HG03378 (cell line): Measurements from ENCODE around the gene MCRS1.

ENCODE experiments used
- ATAC-seq: cut with Tn5 transposase; IDR thresholded peaks from one replicate; pipeline ENCODE4 v1.9.1; 2021; ENCODE audit warnings: mild to moderate bottlenecking, moderate library complexity; ENCODE audit not compliant: unreplicated experiment

Gene MCRS1

DNA sequence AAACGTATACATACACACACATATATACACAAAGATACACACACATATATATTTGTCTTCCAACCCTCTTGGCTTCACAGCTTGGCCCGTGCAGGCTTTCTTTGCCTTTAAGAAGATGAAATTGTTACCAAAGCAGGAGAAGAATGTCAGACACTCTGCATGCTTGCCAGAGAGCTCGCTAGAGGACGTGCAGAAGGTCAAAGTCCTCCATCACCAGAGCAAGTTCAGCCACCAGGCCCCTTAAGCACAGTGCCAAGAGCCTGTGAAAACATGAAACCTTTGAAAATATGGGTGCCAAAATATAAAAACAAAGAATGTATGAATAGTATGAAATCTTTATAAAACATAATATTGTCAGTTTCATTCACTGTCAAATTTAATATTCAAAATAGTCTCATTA is 14.9 kb upstream of the MCRS1 start:
- ATAC-seq, result no peak

DNA sequence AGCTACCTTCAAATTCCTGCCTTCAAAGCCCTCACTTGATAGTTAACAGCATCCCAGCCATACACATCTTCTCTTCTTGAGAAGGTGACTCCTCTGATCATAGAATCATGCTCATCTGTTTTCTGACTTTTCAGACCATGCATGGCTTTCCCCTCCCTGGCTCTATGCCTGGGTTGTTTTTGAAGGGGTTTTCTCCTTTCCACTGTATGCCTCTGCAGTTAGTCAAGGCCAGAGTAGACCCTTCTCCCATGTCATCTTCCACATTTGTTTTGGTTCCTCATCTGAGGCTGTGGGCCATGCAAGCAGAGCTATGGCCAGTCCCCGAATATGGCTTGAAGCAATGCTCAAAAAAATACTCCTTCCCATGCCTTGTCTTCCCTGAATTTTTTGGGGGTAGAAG is 14.3 kb upstream of the MCRS1 start:
- ATAC-seq, result no peak

DNA sequence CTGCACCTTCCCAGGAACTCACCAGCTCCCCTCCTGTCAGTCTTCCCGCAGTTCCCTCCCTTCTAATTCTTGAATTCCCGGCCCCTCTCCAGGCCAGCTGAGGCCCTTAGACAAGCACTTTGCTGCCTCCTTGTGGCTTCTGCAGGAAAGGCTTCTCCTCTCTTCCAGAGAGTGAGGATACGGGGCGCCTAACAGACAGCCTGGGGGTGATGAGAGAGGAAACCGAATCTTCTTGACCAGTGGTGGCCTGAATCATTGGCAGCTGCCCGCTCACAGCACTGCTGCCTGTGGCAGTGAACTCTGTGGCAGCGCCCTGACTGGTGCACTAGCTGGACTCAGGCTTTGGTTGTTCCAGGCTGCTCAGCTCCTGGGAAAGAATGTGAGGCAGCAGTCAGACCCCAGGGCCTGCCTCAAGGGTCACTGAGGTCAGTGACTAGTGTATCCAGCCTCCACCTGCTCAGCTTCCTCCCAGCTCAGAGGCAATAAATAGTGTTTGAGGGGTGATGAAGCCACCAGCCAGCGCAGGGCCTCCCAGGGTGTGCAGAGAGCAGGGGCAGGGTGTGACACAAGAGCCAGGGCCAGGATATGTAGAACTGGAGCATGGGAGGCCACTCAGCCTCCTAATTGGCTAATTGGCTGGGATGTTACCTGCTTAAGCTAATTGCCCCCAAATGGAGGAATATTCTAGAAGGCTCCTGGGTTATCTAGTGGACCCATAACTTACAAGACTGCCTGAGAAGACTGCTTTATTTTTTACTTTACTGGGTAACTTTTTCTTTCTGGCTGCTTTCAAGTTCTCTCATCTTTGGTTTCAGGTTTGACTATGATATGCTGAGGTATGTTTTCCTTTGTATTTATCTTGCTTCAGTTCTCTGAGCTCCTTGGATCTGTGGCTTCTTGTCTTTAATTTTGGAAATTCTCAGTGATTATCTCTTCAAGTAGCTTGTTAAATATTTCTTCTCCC is 12.9 kb upstream of the MCRS1 start:
- no peak for ATAC-seq

DNA sequence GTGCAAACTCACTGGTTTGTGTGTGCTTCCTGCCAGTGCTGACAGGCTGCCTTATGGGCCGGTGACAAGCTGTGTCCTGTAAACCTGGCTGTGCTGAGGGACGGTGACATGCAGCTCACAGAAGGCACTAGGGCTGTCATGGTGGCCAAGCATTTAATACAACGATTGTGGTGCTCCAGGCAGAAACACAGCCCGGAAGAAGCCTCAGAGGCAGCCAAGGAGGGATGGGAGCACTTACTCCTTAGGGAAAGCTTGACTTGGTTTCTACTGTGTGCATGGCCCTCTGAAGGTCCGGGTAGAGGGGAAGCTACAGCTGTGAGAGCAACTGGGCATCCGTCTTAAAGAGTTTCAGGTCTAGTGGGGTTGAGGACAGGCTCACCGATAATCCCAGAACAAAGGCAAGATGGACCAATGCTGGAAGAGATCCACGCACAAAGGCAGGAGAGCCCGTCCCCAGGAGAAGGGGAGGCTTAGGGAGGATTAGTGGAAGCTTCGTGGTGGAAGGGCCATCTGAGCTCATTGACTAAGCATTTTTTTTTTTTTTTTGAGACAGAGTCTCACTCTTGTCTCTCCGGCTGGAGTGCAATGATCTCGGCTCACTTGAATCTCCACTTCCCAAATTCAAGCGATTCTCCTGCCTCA is 10.7 kb upstream of the MCRS1 start:
- no peak for ATAC-seq

DNA sequence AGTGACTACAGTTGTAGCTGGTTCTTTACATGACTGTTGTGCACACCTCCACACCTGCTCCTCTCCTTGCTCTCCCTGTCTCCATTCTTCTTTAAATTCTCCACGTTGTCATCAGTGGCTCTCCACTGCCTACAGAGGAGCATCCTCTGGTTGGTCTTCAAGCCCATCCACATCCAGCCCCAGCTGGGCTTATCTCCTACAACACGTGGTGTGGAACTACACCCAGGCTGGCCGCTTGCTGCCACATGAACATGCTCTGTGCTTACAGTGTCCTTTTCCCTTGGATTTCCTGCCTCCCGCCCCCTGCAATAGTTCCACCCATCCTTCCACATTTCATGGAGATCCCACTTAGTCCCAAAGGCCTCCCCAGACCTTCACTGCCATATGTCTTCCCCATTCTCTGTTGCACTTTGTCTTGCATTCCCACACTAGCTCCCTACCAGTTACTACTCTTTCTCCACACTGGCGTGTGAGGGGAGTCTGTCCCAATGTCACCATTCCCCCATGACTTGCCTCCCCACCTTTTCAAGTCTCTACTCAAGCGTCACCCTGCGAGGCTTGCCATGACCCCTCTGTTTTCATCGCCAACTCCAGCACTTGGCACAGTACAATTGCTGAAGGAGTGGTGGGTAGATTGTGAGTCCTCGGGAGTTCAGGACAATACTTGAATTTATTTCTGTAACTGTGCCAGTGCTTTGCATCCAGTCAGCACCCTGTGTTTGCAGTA is 9.8 kb upstream of the MCRS1 start:
- ATAC-seq, result no peak

DNA sequence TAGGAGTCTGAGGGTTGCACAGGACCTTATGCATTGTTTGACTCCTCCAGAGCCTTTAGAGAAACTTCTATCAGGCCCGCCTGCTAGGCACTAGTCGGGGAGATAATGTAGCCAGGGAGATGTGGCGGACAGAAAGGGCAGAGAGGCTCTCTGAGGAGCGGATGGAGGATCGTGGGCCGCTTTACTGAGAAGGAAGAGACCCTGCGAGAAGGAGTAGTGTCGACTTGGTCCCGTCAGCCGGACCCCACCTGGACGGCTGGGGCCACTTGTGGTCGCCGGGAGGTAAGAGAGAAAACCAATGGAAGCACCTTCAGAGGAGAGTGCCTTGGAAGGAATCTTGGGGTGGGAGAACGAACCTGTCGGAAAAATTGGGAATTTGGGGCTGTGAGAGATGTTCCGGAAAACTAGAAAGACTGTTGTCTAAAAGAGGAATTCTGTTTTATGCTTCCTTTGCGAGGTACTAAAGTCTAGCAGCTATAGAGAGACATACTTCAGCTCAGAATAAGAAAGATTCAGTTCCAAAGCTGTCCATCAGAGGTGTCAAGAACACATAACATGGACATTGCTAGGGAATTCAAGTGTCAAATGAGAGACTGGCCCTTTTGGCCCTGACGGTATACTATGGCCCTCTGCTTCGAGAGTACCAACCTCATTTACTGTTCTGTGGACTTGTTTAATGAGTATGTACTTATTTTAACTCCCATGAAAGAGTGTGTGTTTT is 660 bp upstream of the MCRS1 start:
- peak; percentile 18 for ATAC-seq

DNA sequence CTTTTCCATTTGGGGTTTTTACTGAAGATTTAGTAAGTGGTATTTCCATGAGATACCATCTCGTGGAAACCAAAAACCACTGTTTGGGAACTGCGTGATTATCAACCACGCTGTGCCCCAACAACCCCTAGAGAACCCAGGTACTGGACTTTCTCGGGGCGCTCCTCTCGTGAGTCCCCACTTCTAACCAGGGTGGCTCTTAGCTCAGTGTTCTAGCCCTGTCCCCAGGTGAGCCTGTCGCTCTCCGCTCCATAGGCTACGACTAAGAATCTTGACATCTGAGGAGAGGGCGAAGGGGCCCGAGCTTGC is 686 bp downstream of the MCRS1 start:
- ATAC-seq, result peak; percentile 5

DNA sequence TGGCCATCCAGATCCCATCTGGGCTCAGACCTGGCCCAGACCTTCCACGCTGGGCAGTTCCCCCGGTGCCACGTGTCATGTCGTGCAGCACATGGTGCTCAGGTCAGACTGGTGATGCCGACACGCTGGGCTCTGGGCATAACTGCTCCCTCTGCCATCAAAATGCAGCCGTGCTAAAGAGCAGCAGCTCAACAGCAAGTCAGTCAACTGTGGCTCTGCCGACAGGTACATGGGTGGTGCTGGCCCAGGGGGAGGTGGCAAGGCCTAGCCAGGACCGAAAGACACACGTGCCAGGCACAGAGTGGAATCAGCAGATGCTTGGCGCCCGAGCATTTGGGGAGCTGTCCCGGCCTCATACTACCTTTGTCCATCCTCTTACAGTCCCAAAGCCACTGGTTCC is 1.6 kb downstream of the MCRS1 start:
- ATAC-seq, result no peak

DNA sequence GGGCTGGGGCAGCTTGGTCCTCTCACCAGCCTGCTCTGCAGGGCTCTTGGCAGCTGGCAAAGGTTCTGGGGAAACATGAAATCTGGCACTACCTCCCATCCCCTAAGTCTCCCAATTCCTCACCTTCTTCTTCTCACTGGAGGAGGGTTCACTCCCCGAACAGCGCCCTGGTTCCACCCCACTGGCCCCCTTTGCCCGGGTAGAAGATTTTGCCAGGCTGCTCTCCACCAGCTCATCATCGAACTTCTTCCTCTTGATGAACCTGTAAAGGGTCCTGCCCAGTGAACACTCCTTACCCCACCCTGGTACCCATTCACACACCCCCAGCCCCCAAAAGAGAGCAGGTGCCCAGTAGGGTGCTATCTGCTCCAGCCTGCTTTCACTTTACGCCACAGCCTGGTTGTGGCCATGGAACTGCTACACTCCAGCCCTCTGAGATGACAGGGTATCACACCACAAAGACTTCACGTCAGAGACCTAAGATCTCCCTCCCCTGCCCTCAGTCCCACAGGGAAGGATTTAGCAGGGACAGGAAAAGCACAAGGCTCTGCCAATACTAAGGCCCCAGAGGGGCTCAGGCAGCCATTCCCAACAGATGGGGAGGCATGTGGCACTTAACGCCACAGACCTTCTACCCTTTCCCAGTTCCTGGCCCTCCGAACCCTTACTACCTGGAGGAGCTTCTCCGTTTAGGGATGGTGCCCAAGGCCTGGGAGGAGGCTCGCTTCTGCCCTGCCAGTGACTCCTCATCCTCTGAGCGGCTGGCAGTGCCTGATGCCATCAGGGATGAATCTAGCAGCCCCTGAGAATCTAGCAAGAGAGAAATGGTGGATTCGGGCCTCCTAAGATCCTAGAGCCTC is 2.3 kb downstream of the MCRS1 start:
- ATAC-seq, result no peak

DNA sequence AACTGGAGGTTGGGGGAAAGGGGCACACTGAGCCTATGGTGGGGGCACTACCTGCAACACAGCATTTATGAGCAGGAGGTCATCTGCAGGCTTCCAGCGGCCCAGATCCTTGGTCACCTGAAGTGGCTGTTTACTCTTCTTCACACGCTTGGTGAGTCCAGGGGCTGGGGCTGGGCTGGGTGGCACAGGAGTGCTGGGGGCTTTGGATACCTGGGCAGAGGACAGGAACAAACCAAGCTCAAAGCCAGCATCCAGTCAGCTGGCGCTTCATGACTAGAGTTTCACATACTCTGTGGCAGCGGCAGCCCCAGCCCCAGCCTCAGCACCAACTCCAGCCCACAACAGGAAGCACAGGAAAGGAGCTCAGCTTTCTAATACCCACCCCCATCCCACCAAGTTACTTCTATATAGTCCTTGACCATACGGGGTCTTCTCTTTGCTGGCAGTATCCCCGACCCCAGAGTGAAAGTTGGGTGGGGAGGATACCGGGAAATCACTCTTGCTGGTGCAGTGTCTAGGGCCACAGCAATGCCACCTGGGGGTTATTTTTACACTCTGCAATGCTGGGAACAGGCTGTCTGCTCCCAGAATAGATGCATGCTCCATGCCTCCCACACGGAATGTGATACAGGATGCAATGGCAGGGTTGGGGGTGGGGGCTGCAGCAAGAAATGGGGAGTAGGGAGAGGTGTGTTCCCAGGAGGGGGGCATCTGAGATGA is 3.1 kb downstream of the MCRS1 start:
- no peak for ATAC-seq

DNA sequence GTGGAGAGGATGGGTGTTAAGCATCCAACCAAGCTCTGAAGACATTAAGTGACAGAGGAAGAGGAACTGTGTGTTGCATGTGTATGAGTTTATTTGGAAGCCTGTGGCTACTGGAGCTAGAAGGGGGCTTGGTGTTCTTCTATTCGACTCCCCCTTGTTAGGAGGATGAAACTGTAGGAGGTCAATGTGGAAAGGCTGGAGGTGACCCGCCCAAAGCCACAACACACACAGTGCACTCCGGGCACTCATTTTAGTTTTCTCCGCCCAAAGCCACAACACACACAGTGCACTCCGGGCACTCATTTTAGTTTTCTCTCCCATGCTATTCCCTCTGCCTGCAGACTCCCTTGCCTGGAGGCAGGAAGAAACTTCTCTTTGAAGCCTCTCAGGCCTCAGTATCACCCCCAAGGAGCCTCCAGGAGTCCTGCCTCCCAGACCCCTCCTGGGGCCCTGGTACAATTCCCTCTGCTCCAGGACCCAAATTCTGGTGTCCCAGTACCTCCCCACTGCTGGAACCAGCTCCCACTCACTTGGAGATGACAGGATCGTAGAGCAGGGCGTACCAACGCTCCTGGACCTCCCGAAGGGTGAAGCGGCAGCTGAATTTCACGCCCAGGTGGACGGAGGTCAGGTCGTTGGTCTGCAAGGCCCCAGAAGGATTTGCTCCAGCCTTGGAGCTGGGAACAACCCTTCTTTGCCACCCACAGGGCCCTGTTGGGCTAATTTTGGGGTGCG is 3.8 kb downstream of the MCRS1 start:
- no peak for ATAC-seq

DNA sequence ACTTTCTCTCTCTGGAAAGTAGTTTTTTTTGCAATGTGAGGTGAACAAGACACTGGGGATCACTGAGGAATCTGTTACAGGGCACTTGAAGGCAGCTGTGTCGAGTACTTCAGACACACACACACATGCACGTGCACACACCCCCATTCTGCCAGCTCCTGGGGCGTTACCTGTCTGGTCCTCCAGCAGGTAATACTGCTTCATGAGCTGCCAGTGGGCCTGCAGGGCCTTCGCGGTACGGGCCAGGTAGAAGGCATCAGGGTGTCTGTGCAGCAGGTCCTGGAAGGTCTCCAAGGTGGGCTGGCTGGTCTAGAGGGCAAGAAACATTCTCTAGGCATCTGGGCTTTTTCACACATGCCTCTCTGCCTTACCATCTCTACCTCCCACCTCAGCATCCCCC is 5.1 kb downstream of the MCRS1 start:
- no peak for ATAC-seq

DNA sequence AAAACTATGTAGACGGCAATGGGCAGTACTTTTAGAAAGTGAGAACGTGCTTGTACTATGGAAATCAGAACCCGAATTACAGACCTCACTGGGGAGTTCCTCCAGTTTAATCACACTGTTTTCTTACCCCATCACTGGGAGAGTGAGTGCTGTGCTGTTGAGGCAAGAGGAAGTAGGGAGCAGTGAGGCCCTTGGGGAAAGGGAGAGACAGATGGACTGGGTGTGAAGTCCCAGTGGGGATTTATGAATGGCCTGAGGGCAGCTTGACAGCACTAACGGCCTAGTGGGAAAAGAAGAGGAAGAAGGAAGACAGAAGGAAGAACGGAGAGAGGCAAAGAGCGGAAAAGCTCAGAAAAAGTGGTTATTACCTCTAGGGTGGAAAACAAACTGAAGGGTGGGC is 5.7 kb downstream of the MCRS1 start:
- no peak for ATAC-seq

DNA sequence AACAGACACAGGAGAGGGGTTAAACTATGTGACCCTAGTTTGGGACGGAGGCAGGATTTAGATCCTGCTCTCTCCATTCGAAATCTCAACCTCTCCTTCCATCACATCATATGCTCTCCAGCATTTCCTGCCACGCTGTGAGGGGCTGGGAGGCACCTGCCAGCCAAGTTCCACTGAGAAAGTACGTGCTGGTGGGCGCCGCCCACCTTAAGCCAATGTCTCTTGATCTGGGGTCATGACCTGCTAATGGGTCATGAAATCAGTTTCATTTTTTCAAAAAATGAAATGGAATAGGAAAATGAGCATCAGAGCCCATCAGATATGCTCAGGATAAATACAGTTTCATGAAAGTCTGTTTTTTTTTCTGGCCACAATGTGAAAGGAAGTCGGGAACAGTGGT is 7.2 kb downstream of the MCRS1 start:
- no peak for ATAC-seq

DNA sequence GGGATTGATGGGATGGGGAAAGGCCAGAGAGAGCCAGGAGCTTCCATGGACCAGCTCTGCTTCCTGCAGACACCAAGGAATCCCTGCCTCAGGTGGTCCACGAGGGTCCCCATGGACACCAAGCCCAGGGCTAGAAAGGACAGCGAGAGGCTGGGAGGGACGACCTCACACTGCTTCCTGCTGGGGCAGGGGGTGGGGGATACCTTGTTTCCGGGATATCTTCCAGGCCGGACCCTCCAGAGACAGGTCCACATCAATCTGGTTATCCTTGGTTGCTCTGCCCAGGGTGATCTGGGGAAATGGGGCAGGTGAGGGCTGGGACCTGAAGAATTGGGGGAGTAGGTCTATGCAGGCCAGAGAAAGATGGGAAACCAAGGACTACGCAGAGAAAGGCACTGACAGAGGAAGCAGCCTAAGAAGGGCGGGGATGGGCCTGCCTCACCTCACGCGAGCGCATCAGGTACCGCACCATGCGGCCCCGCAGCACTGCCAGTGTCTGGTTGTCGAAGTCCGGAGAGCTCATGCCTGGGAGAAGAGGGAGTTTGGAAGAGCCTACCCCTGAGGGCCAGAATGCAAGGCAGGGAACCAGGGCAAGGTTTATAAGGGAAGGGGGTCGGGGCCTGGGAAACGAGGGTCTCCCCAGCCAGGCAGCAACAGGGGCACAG is 8.8 kb downstream of the MCRS1 start:
- ATAC-seq, result no peak

DNA sequence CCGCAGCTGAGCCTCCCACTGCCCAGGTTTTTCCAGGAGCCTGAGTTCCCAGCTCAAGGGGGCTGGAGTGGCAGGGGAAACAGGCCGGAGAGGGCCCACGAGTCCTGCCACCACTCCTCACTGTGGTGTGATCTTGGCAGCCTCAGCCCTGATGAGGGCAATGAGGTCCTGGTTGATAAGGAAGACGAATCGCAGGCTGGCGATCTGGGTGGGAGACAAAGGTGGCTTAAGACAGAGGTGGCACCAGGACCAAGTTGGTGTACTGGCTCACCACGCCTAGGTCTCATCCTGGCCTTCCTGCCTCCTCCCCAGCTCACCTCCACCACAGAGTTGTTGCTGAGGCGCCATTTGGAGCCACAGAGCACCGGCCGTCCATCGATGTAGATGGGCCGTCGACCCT is 9.4 kb downstream of the MCRS1 start:
- no peak for ATAC-seq

DNA sequence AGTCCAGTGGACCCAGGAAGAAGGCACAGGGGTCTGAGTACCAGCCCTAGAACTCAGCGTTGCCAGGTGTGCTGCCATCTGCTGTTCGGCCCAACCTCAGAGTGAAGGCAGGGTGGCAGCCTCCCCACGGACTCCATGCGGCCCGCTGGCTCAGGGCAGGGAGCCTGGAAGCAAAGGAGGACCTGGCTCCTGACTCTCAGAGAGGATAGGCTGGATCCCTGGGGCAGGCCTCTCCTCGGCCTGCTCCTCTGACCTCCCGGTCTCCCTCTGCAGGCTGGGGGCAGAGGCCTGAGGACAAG is 10.1 kb downstream of the MCRS1 start:
- no peak for ATAC-seq

DNA sequence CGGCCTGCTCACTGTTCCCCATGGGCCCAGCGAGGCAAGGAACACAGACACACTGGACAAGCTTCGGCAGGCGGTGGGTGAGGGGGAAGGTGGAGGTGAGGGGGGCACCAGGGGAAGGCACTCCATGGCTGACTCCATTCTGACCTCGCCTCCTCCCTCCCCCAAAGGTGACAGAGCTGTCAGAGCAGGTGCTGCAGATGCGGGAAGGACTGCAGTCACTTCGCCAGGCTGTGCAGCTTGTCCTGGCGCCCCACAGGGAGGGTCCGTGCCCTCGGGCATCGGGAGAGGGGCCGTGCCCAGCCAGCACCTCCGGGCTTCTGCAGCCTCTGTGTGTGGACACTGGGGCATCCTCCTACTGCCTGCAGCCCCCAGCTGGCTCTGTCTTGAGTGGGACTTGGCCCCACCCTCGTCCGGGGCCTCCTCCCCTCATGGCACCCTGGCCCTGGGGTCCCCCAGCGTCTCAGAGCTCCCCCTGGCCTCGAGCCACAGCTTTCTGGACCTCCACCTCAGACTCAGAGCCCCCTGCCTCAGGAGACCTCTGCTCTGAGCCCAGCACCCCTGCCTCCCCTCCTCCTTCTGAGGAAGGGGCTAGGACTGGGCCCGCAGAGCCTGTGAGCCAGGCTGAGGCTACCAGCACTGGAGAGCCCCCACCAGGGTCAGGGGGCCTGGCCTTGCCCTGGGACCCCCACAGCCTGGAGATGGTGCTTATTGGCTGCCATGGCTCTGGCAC is 10.6 kb downstream of the MCRS1 start:
- ATAC-seq, result no peak
